GM18498 (cell line): ENCODE measurements around the gene LRRC1.
A peak's percentile ranks its signal among the peaks of the same experiment; 100 is the strongest.

Experiments
- ATAC-seq: cut with Tn5 transposase; IDR thresholded peaks from one replicate; pipeline ENCODE4 v1.9.1; 2021; ENCODE audit warnings: mild to moderate bottlenecking, moderate library complexity; ENCODE audit not compliant: unreplicated experiment

LRRC1 gene

DNA sequence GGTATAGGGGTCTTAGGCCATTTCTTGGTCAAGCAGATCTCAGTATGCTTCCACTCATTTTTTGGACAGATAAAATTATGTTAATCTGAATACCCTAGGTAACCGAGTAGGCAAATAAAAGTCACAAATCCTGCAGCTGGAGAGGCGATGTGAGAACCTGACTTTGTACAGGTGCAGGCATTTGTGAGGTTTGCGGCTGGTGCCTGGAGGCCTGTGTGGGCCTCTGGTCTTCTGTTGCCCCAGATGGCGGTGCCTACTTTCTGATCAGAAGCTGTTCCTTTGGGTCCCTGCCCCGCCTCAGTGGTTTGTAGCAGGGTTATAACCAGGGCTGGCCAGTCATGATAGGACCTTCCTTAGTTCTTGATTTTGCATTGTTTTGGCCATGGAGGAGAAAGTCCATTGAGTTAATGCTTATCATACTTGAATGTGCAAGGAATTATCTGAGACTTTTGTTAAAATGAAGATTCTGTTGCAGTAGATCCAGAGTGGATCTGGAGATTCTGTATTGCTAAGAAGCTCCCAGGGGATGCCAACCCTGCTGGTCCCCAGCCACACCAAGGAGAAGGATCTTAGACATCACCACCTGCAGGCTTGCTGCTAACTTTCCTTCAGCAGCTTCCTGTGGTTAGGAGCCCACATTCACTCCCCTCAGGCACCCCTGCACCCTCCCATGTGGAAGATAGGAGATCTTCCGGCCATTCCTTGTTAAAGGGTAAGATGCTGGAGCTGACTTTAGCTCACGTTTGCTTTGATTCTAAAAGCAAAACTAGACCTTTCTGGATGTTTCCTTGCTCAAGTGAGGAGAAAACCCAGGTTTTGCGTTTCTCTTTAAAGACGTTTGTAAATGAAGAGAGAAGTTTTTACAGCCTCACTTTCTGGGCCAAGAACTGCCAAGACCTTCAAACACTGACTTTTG lies 50.7 kb downstream of the LRRC1 start:
- no peak for ATAC-seq

DNA sequence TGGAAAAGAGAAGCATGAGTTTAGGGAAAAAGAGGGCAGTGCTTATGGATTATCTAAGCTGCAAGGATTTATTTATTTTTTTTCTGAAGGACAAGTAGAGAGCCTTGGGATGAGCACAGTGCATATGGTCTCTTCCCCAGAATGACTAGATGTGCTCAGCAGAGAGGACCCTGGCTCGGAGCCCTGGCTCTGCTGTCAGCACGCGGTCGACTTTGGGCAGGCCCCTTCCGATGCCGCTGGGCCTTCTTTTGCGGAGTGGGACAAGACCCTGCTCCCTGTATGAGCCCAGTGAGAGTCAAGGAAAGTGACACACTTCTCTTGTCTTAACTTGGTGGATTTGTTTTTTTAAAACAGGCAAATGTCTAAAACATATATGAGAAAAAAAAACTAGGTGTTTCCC lies 51.4 kb downstream of the LRRC1 start:
- ATAC-seq, result no peak

DNA sequence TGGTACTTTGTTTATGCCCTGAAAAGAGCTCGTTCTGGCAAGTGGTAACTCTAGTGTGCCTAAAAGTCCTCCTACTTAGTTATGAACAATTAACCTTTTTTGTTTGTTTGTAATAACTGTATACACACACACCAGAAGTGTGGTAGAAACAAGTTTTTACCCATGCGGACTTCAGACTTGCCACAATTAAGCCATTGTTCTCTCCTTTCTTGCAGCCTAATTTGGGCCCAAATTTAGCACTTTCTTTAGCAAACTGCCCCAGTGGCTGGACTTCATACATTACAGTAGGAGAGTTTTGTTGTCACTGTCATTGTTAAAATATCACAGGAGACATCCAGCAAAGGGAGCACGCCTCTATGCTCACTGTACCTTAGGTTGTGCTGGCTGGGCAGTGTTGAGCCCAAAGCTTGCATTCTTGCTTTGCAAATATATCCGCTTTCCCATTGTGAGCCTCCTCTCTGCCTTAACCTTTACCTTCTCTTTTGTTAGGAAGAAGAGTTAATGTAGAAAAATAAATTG lies 53.0 kb downstream of the LRRC1 start:
- ATAC-seq, result no peak

DNA sequence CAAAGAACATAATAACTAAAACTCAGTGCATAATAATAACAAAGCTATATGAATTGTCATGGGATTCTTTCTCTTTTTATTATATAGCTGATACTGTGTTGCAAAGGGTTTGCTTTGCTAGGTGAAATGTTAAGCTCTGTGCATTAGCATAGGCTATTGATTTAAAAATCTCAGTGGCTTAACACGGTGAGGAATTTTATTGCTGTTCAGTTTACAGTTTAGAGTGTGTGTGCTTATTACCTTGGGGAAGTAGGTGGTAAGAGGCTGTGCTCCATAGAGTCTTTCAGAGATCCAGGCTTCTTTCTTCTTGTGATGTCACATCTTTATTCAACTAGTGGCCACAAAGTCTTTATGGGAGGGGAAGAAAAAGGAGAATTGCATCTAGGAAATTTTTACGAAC lies 55.7 kb downstream of the LRRC1 start:
- ATAC-seq, result no peak

DNA sequence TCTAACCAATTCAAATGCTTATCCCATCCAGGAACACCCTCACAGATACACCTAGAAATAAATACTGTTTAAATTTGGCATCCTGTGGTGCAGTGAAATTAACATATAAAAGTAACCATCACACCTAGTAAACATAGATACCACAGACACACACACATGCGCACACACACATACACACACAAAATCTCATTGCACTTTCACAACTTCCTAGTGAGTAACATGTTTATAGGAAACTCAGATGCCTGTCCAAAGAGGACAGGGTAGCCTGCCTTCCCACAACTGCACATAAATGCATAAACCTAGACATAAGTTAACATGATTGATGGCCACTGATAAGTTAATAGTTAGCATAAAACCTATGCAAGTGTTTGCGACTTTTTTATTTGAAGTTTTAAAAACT lies 56.8 kb downstream of the LRRC1 start:
- ATAC-seq, result no peak

DNA sequence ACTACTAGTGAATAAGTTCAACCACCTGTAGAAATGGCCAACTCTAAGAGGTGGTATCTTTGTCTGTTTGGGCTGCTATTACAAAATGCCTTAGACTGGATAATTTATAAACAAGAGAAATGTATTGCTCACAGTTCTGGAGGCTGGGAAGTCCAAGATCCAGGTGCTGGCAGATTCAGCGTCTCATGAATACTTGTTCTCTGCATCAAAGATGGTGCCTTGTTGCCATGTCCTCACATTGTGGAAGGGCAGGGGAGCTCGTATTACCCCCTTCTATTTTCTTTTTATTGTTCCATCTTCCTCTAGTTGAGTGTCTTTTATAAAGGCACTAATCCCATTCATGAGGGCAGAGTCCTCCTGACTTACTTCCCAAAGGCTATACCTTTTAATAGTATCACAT lies 58.0 kb downstream of the LRRC1 start:
- ATAC-seq, result no peak

DNA sequence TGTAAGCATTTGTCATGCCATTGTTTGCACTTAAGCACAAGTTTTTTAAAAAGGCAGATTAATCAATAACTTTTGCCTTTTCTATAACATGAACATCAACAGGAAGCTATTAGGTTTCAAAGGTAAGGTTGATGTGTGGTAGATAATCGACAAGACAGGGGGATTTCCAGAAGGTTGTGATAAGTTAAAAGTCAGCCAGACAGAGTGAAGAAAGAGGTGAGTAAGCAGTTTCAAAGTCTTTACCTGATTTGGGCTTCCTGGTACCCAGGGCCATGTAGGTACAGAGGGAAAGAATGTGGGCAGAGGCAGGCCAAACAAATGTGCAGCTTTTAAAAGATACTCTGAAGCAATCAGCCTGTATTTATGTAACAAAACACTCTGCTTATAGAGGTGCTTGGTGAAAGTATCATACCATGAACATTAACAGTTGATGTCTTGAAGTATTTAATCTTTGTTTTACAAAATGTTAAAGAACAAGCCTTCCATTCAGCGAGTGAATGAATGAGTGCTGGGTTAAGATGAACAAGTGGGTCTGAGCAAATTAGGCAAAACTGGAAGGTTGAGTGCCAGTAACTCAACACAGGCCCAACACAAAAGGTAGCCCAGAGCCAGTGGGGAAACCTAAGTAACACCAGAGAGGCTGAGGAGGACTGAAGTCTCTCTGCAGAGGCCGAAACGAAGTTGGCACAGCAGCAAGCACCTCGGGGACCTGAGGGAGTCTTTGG lies 60.2 kb downstream of the LRRC1 start:
- ATAC-seq, result peak; percentile 93

DNA sequence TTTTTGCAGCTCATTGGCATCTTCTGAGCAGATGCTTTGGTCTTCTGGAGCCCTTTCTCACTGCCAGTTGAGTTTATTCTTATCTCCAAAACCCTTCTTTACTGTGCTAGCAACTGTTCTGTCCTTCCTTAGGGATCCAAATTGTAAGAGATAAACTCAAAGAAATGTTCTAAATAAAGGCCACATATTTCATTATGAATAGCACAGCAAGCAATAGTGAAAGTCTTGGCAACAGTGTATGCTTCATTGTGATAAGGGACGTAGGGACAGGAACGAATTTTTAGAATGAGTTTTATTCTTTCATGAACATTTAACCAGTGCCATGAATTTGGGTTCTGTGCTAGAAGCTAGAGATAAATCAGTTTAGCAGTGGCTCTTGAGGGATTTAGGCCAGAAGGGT lies 61.1 kb downstream of the LRRC1 start:
- no peak for ATAC-seq

DNA sequence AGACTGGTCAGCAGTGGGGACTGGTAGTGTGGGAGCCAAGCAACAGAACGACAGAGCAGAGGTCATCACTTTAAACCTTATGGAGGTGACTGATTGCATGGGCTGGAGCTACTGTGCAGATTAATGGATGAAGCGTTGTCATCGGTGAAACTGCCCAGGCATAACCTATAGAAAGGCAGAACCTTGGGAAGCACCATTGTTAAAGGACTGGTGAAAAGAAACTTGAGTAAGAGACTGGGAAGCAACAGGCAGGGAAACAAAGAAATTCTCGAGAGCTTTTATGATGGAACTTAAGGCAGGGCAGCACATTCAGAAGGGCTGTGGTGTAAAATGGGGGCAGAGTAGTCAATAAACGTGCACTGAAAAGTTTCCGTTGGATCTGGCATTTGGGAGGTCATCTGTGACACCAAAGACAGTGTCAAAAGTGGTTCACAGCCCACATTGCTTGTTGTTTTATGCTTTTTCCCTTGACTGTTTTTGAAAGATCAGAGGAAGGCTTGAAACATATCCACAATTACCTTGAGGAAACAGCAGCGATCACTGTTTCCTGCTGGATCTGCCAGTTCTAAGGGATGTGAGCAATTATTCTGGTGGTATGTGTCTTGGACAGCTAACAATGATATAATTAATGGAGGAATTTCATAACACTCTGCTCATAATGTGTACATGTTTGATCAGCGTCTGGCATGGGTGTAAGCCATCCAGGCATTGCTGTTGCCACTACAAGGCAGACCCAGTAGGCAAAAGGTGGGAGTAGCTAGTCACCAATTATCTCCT lies 62.7 kb downstream of the LRRC1 start:
- no peak for ATAC-seq

DNA sequence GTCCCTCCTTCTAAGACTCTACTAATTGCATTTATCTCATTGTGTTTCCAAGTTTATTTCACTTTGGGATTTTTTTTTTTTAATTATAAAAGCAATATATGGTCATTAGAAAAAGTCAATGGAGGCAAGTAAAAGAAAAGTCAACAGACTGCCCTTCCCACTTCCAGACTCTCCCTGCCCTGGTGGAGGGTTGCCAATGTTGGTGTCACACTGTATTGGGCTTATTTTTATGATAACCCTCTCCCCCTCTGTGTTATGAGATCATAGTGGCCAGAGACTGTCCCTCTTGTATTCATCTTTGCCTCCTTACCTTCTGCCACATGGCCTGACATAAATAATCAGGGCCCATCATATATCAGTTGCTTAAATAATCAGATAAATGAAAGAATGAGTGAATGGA lies 63.4 kb downstream of the LRRC1 start:
- no peak for ATAC-seq

DNA sequence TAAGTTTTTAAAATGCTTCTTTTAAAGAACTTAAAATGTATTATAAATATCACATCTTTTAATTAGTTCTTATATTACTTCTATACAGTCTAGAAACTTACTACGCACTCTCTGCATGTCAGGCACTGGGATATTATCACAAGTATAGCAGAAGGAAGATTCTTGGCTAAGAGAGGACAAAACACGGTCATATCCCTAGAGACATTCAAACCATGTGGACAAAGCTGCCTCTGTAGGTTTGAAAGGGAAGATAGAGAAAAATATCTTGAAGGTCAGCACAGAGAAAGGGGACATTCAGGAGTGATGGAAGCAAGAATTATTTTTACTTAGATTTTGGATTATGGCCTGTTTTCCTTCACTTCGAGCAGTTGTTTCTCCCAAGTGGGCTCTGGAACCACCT lies 64.1 kb downstream of the LRRC1 start:
- ATAC-seq, result no peak

DNA sequence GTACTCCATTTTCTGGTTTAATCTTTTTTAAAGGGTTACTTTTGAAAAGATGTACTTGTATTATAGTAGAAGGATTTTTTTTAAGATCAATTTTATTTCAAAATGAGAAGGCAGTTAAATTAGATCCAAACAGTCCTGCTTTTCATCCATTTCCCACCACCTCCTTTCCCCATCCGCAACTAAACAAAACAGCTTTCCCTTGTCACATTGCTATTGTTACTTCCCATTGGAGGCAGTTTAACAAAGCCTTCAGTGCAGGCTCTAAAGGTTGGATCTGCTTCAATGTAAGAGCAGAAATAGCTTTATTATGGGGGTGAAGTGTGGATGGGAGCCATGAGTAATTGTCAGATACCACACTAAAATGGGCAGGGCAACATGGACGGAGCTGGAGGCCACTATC lies 65.7 kb downstream of the LRRC1 start:
- ATAC-seq, result no peak

DNA sequence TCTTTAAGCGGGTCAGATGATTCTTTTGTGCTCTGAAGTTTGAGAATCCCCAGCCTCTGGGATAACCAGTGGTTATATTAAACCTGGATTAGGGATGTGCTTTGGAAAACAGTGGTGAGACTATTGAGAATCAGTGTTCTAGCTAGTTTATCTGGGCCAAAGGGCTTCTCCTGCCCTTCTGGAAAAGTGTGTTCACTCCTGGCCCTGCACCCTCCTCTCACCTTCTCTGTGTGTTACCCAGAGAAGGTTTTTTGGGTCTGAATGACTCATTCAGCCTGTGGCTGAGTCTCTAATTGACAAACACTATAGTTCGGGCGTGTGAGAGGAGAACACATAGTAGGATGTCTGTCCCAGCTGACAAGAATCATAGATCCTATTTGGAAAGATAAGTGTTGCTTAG lies 66.7 kb downstream of the LRRC1 start:
- no peak for ATAC-seq

DNA sequence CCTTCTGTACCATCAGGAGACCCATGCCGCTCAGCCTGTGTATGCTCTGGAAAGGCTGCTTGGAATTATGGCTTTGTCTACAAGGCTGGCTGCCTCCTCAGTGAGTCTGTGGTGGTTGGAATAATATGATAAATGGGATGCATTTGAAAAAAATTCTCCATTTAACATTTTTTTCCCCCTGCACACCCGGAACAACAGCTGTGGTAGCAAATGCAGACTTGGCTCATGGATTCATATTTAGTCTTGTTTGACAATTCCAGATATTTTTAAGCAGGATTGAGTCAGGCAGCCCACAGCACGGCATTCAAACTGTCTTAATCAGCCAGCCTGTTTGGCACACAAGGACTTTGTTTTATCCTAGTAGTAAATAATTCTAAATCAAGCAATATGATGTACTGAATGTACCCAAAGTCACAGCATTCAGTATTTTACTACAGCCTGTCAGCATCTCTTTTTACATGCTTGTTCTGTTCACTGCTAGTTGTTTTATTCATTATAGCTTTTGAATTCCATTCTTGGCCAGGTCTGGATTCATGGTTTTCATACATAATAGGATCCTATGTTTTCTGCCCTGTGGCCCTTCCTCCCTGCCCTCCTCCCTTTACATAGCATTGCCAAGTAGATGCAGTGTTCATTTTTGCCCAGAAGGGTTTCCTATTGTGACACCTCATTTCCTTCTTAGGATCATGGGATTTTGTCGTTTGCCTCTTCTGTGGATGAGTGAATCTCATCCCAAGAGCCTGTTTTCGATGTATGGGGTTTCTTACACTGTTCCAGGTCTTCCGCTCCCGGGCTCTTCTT lies 68.1 kb downstream of the LRRC1 start:
- no peak for ATAC-seq

DNA sequence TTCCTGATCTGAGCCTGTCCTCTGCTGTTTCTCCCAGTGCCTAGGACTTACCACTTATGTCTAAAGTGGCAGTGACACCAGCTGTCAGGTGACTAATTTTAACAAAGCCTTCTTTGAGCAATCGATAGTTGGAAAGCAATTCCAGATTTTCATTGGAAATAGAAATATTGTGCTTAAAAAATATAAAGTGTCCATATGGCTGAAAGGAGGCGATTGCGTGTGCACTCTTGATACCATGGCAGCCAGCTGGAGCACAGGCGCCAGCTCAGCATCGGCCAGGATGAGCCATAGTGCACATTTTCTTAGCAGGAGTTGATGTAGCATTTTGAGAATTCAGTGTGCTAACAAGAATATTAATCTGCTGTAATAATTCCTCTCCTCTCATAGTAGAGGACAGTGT lies 70.0 kb downstream of the LRRC1 start:
- ATAC-seq, result no peak

DNA sequence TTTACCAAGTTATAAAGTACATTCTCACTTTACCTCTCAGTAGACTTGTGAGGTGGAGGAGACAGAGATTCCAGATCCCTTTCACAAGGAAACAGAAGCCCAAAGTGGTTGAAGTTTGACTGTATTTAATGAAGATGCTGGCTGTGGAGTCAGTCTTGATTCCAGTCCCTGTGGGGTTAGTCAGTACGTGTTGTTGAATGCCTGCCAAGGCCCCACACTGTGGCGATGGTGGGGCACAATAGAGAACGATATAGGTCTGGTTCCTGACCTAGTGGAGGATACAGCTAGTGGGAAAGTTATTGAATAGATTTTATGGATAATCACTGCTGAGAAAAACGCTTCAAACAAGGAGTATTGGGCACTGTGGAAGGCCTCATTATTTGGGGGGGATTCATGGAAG lies 71.4 kb downstream of the LRRC1 start:
- no peak for ATAC-seq

DNA sequence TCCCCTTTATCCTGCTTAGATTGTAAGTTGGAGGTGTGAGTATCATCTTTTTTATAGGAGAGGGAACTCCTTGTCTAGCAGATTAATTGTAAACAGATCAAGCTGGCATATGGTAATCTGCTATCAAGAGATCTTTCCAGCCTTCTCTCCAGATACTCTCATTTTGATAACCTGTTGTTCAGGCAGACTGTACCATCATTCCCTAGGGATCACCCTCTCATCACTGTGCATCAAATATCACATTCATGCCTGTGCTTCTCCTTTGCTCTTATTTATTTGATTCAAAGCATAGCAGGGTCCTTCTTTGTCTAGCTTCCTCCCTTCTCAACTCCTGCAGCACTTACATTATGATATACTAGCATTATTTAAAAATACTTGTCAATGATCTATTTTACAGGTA lies 73.8 kb downstream of the LRRC1 start:
- no peak for ATAC-seq

DNA sequence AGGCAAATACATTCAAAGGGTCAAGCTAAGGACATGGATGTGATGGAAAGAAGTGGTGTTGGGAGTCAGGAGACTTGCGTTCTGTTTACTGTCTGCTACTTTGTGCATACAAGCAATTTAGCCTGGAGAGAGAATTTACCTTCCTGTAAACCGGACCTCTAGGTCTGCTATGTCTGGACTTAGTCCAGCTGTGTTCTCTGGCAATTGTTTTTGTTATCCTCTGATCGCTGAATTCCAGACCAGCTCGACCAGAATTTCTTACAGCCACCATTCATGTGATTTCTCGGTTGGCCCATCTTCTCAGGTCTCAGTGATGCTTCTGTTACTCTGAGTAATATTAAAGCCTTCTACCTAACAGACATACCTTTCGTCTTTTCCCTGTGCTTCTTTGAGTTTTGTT lies 75.2 kb downstream of the LRRC1 start:
- ATAC-seq, result no peak

DNA sequence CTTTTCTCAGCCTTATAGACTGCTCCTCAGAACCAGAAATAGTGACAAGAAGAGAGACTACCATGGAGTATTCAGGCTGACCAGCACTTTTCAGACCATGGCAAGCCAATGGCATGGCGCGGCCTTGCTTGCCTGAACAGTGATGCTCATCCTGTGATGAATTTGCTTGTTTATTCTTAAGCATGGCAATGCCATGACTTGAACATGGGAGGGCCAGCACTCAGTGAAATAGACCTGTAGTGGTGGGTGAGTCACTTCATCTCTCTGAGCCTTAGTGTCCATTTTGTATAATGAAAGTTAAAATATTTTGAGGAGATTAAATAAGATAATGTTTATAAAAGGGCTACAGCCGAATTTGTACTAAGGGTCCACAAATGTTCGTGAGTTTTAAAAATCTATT lies 79.1 kb downstream of the LRRC1 start:
- no peak for ATAC-seq

DNA sequence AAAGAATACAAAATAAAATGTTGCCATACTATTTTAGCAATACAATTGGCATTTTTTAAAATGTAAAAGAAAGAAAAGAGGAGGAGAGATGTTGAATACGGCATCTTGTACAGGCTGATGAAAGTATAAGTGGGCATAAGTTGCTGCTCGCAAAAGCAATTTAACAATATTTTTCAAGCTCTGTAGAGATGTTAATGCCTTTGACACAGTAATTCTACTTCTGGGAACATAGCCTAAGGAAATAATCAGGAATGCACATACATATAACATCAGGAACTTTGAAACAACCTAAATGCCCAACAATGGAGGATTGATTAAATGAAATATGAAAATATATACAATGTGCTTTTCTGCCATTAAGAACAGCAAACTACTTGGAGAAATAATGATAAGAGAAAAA lies 80.2 kb downstream of the LRRC1 start:
- no peak for ATAC-seq

DNA sequence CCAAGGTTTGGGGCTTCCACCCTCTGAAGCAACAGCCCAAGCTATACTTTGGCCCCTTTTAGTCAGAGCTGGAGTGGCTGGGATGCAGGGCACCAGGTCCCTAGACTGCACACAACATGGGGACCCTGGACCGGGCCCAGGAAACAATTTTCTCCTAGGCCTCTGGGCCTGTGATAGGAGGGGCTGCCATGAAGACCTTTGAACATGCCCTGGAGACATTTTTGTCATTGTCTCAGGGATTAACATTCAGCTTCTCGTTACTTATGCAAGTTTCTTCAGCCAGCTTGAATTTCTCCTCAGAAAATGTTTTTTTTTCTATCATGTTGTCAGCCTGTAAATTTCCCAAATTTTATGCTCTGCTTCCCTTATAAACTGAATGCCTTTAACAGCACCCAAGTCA lies 82.3 kb downstream of the LRRC1 start:
- no peak for ATAC-seq
